A549 (cell line): ENCODE results near the gene GATM. TPM values are rescaled to one million over a fixed set of nuclear protein-coding genes. Genes with fewer than 3 reads are reported as not detected.

Source experiments
- ATAC-seq, 2 experiments: fragments of 200-7000 bp in 1 of 2; fragments of >200 bp in 1 of 2; cut with Nextera tagmentation in 1 of 2; cut with Tn5 transposase in 1 of 2; 3 replicates each; pipeline versions ENCODE4 v1.8.0 to v1.9.1; 2018 to 2020; ENCODE audit warnings: mild to moderate bottlenecking in 1 of 2, moderate library complexity in 1 of 2
- CTCF ChIA-PET: fragments of 300-600 bp; sonication (Branson Sonifier 250); formaldehyde crosslinking; extraction: SDS; loops from one replicate; lab custom pipeline; 2021; ENCODE audit warnings: antibody characterized with exemption, inconsistent platforms; lab: Yijun Ruan, JAX
- POLR2A ChIA-PET: fragments of 350-600 bp; formaldehyde crosslinking; extraction: SDS; loops from one replicate; lab custom pipeline; 2021; ENCODE audit warnings: antibody characterized with exemption, inconsistent platforms; lab: Yijun Ruan, JAX
- DNase-seq, 2 experiments: peaks; one replicate each; pipeline versions ENCODE4 v3.0.0 to v3.0.0-alpha.2; 2011 to 2016; ENCODE audit warnings: low read depth in 1 of 2, low spot score in 1 of 2
- FAIRE-seq: peaks from 2 replicates; lab custom pipeline; 2011; peaks lifted over from hg19 to GRCh38; lab: Jason Lieb, UNC
- H3K27ac ChIP-seq, 2 experiments: fragments of >200 bp; sonication (Bioruptor Twin); formaldehyde crosslinking; 3 replicates each; pipeline ENCODE4 v1.5.1; 2016 to 2017
- H3K4me1 ChIP-seq: fragments of >200 bp; sonication (Bioruptor Twin); formaldehyde crosslinking; 3 replicates; pipeline ENCODE4 v1.6.1; 2016
- H3K4me2 ChIP-seq: fragments of >200 bp; sonication (Bioruptor Twin); formaldehyde crosslinking; 3 replicates; pipeline ENCODE4 v1.6.1; 2016
- H3K4me3 ChIP-seq: fragments of >200 bp; sonication (Bioruptor Twin); formaldehyde crosslinking; 3 replicates; pipeline ENCODE4 v1.5.1; 2016
- H3K9me3 ChIP-seq: fragments of >200 bp; sonication (Bioruptor Twin); formaldehyde crosslinking; 3 replicates; pipeline ENCODE4 v1.6.1; 2016
- CBX2 ChIP-seq: fragments of 200-600 bp; sonication (generic); IDR thresholded peaks from 2 replicates; pipeline ENCODE4 v1.6.1; 2016; ENCODE audit warnings: low read depth, mild to moderate bottlenecking, borderline replicate concordance
- CBX8 ChIP-seq: fragments of 200-600 bp; sonication (generic); IDR thresholded peaks from 2 replicates; pipeline ENCODE4 v1.6.1; 2016
- CHD4 ChIP-seq: fragments of 200-600 bp; sonication (generic); IDR thresholded peaks from 2 replicates; pipeline ENCODE4 v1.6.1; 2016; ENCODE audit warnings: antibody characterized with exemption, mild to moderate bottlenecking, borderline replicate concordance
- EHMT2 ChIP-seq: fragments of 200-600 bp; sonication (generic); IDR thresholded peaks from 2 replicates; pipeline ENCODE4 v1.6.1; 2016; ENCODE audit warnings: antibody characterized with exemption, low read depth, mild to moderate bottlenecking, moderate library complexity
- EP300 ChIP-seq, 2 experiments: fragments of >200 bp; sonication (Bioruptor Twin); formaldehyde crosslinking; IDR thresholded peaks; 2 replicates in 1 of 2; 3 replicates in 1 of 2; pipeline ENCODE4 v1.6.1; 2016 to 2017
- FOSL2 ChIP-seq, 2 experiments: fragments of 450-650 bp in 1 of 2; fragments of >200 bp in 1 of 2; sonication (Bioruptor Twin) in 1 of 2; formaldehyde crosslinking; IDR thresholded peaks; 2 replicates each; pipeline versions ENCODE4 v1.5.0 to v1.6.1; 2016 to 2020; ENCODE audit warnings: mild to moderate bottlenecking in 1 of 2, moderate library complexity in 1 of 2
- FOXS1 ChIP-seq: fragments of 250-450 bp; sonication (Bioruptor Pico); IDR thresholded peaks from 2 replicates; pipeline ENCODE4 v1.5.0; 2020; ENCODE audit warnings: mild to moderate bottlenecking, moderate library complexity
- HDAC2 ChIP-seq: fragments of 200-600 bp; sonication (generic); IDR thresholded peaks from 2 replicates; pipeline ENCODE4 v1.6.1; 2016
- HOXA7 ChIP-seq: fragments of 250-450 bp; sonication (Bioruptor Pico); IDR thresholded peaks from 2 replicates; pipeline ENCODE4 v1.5.0; 2020; ENCODE audit warnings: mild to moderate bottlenecking, moderate library complexity
- HOXB13 ChIP-seq: fragments of 250-450 bp; sonication (Bioruptor Pico); IDR thresholded peaks from 2 replicates; pipeline ENCODE4 v1.5.0; 2020; ENCODE audit warnings: low read depth, mild to moderate bottlenecking, moderate library complexity
- MAZ ChIP-seq: fragments of 150-350 bp; IDR thresholded peaks from 2 replicates; pipeline ENCODE4 v1.6.1; 2014; ENCODE audit warnings: antibody characterized with exemption, low read depth, low read length, borderline replicate concordance
- NPAS2 ChIP-seq: fragments of 250-450 bp; sonication (Bioruptor Pico); IDR thresholded peaks from 2 replicates; pipeline ENCODE4 v1.8.0; 2022; ENCODE audit warnings: mild to moderate bottlenecking, moderate library complexity, borderline replicate concordance
- PHF8 ChIP-seq: fragments of 200-600 bp; sonication (generic); IDR thresholded peaks from 2 replicates; pipeline ENCODE4 v1.6.1; 2016; ENCODE audit warnings: low read depth, mild to moderate bottlenecking, antibody characterized with exemption, moderate library complexity, borderline replicate concordance
- POLR2AphosphoS2 ChIP-seq: conservative IDR thresholded peaks from 2 replicates; pipeline ENCODE4 v1.6.1; 2012; ENCODE audit warnings: low read length, improper control_type of control experiment, inconsistent platforms
- SMC3 ChIP-seq: fragments of >200 bp; sonication (Bioruptor Twin); formaldehyde crosslinking; IDR thresholded peaks from 3 replicates; pipeline ENCODE4 v1.6.1; 2018; ENCODE audit warnings: inconsistent platforms
- SREBF2 ChIP-seq: fragments of 450-650 bp; IDR thresholded peaks from 2 replicates; pipeline ENCODE4 v1.6.1; 2014; ENCODE audit warnings: mild to moderate bottlenecking, moderate library complexity
- TFCP2L1 ChIP-seq: fragments of 250-450 bp; sonication (Bioruptor Pico); IDR thresholded peaks from 2 replicates; pipeline ENCODE4 v1.5.0; 2021; ENCODE audit warnings: mild to moderate bottlenecking
- WGBS: methylation state at CpG from one replicate; pipeline ENCODE4 v1.1.6; 2017; ENCODE audit errors: missing lambda C conversion rate; 5-methylcytosine and 5-hydroxymethylcytosine counted together
- polyA plus RNA-seq, 4 experiments: library from polyadenylated mRNA; depleted of rRNA in 3 of 4; stranded (reverse); fragments of >200 nt; fragmentation: RNase III in 1 of 4; extraction: RNeasy Plus Mini Kit Qiagen cat#74134 plus additional on column Dnase treatment in 1 of 4; gene quantifications; 2 replicates in 3 of 4; 3 replicates in 1 of 4; pipeline ENCODE4 v1.2.3, GENCODE V29; 2011 to 2017
- TF ChIP-seq, protein P1 (sequence below): fragments of 450-650 bp; IDR thresholded peaks from 2 replicates; pipeline ENCODE4 v1.6.1; 2014; ENCODE audit warnings: antibody characterized with exemption
- TF ChIP-seq, protein P2 (sequence below): fragments of 250-450 bp; sonication (Bioruptor Pico); IDR thresholded peaks from 2 replicates; pipeline ENCODE4 v1.5.0; 2020; ENCODE audit warnings: low read depth, mild to moderate bottlenecking, moderate library complexity
- TF ChIP-seq, protein P3 (sequence below): fragments of >200 bp; sonication (Bioruptor Twin); formaldehyde crosslinking; IDR thresholded peaks from 2 replicates; pipeline ENCODE4 v1.6.1; 2016
- TF ChIP-seq, protein P4 (sequence below): IDR thresholded peaks from 2 replicates; pipeline ENCODE4 v1.6.1; 2012; ENCODE audit warnings: low read depth, borderline replicate concordance
- TF ChIP-seq, protein P5 (sequence below): fragments of 200-600 bp; sonication (generic); IDR thresholded peaks from 2 replicates; pipeline ENCODE4 v1.6.1; 2016; ENCODE audit warnings: antibody characterized with exemption, mild to moderate bottlenecking, moderate library complexity

The GATM gene
- polyA plus RNA-seq, 2 of the 4 experiments (the other 2 are of a cell fraction), result 4.0 to 6.5 TPM

DNA sequence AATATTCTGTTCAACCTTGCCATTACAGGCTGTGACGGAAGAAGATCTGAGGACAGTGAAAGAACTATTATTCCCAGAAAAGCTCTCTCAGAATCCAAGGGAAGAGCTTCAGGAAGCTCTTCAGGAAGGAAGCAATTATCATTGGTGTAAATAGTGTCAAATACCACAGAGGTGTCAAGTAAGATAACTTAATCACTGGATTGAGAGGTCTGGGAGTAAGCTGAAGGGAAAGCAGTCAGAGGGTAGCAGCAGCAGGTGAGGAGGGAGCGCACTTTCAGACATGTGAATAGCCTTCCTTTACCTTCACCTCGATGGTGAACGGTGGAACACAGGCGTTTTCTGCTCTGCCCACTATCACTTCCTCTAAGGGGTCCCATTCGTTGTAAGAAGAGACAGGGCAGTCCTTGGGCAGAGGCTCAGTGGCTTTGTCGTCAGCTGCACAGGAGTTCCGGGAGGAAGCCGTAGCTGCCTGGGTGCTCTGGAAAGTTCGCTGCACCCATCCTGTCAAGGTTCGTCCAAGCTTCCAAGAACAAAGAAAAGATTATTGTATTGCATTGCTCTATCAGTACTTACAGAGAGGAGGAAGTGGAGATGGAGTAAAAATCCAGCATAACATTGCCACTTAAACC is 1.9 kb downstream of the GATM start:
- H3K4me3 ChIP-seq, result no peak overlapping the region
- CTCF ChIA-PET, result interaction anchor here (1.0 to 2.3 kb wide), 5 partner anchors 13 to 238 kb away, joined by 3 to 6 read pairs (median 3); a partner anchor contains a TSS
- 81% methylated on average over 11 of the region's 11 CpGs for WGBS
- no peak for ATAC-seq
- H3K4me2 ChIP-seq, result no peak overlapping the region
- no peaks in the 10 kb centered on the region for H3K9me3 ChIP-seq
- POLR2A ChIA-PET, result no interaction called here
- DNase-seq, result no peak
- no peak overlapping the region for H3K27ac ChIP-seq
- H3K4me1 ChIP-seq, result peaks cover 5% of the 10 kb centered on the region; the same call in 1 of the 3 replicates
- no peak for FAIRE-seq
- no peak for TF ChIP-seq CHD4
- TF ChIP-seq, protein P1, sequence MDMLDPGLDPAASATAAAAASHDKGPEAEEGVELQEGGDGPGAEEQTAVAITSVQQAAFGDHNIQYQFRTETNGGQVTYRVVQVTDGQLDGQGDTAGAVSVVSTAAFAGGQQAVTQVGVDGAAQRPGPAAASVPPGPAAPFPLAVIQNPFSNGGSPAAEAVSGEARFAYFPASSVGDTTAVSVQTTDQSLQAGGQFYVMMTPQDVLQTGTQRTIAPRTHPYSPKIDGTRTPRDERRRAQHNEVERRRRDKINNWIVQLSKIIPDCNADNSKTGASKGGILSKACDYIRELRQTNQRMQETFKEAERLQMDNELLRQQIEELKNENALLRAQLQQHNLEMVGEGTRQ, result no peak
- TF ChIP-seq HDAC2, result no peak
- TF ChIP-seq FOSL2 (IDR thresholded peaks at IDR 0.05), result no peak
- no peak for TF ChIP-seq FOSL2 (CRISPR knock-in tag; IDR thresholded peaks at IDR 0.05)
- no peak for TF ChIP-seq PHF8
- TF ChIP-seq, protein P2, sequence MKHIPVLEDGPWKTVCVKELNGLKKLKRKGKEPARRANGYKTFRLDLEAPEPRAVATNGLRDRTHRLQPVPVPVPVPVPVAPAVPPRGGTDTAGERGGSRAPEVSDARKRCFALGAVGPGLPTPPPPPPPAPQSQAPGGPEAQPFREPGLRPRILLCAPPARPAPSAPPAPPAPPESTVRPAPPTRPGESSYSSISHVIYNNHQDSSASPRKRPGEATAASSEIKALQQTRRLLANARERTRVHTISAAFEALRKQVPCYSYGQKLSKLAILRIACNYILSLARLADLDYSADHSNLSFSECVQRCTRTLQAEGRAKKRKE (CRISPR knock-in tag), result no peak
- TF ChIP-seq NPAS2 (CRISPR knock-in tag), result no peak
- TF ChIP-seq MAZ, result no peak
- TF ChIP-seq, protein P3, sequence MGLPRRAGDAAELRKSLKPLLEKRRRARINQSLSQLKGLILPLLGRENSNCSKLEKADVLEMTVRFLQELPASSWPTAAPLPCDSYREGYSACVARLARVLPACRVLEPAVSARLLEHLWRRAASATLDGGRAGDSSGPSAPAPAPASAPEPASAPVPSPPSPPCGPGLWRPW, result no peak
- TF ChIP-seq TFCP2L1 (CRISPR knock-in tag), result no peak
- TF ChIP-seq, protein P4, sequence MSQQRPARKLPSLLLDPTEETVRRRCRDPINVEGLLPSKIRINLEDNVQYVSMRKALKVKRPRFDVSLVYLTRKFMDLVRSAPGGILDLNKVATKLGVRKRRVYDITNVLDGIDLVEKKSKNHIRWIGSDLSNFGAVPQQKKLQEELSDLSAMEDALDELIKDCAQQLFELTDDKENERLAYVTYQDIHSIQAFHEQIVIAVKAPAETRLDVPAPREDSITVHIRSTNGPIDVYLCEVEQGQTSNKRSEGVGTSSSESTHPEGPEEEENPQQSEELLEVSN, result no peak
- no peak for TF ChIP-seq FOXS1
- TF ChIP-seq EP300 (IDR thresholded peaks at IDR 0.05), result no peak
- TF ChIP-seq, all 56 proteins: peak for 0

DNA sequence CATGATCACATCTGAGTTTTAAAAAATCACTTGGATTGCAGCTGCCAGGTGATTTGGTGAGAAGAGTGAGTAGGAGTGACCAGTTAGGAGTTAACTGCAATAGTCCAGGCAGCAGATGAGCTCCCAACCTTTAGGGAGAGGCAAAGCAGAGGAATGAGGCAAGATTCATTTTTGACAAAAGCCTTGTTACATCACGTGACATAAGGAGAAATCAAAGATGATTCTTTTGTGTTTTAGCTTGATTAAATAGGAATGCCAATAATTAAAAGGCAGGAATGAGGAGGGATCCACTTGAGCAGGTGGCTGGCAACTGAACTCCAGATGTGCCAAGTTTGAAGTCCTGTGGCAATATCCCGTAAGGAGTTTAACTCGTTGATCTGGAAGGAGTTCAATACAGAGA is 2.5 kb downstream of the GATM start:
- ChIA-PET POLR2A (no interaction called here), CTCF (interaction anchor here (1.0 to 2.3 kb wide), 3 partner anchors 12 to 81 kb away, joined by 3 to 6 read pairs (median 3); no protein-coding TSS in a partner anchor)
- Histone ChIP-seq H3K9me3 (no peaks in the 10 kb centered on the region), H3K4me3 (no peak overlapping the region), H3K4me1 (peaks cover 5% of the 10 kb centered on the region; the same call in 1 of the 3 replicates), H3K27ac (no peak overlapping the region), H3K4me2 (no peak overlapping the region)
- WGBS, result 62% methylated on average over 3 of the region's 3 CpGs
- DNase-seq (no peak), ATAC-seq (no peak), FAIRE-seq (no peak)
- TF ChIP-seq EHMT2, result no peak
- no peak for TF ChIP-seq HOXA7 (CRISPR knock-in tag)
- no peak for TF ChIP-seq SREBF2
- TF ChIP-seq CBX2, result no peak
- TF ChIP-seq SMC3, result no peak
- TF ChIP-seq FOSL2 (IDR thresholded peaks at IDR 0.05), result no peak
- TF ChIP-seq FOSL2 (CRISPR knock-in tag; IDR thresholded peaks at IDR 0.05), result no peak
- TF ChIP-seq, protein P5, sequence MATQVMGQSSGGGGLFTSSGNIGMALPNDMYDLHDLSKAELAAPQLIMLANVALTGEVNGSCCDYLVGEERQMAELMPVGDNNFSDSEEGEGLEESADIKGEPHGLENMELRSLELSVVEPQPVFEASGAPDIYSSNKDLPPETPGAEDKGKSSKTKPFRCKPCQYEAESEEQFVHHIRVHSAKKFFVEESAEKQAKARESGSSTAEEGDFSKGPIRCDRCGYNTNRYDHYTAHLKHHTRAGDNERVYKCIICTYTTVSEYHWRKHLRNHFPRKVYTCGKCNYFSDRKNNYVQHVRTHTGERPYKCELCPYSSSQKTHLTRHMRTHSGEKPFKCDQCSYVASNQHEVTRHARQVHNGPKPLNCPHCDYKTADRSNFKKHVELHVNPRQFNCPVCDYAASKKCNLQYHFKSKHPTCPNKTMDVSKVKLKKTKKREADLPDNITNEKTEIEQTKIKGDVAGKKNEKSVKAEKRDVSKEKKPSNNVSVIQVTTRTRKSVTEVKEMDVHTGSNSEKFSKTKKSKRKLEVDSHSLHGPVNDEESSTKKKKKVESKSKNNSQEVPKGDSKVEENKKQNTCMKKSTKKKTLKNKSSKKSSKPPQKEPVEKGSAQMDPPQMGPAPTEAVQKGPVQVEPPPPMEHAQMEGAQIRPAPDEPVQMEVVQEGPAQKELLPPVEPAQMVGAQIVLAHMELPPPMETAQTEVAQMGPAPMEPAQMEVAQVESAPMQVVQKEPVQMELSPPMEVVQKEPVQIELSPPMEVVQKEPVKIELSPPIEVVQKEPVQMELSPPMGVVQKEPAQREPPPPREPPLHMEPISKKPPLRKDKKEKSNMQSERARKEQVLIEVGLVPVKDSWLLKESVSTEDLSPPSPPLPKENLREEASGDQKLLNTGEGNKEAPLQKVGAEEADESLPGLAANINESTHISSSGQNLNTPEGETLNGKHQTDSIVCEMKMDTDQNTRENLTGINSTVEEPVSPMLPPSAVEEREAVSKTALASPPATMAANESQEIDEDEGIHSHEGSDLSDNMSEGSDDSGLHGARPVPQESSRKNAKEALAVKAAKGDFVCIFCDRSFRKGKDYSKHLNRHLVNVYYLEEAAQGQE, result no peak
- no peak for TF ChIP-seq CBX8
- TF ChIP-seq HOXB13 (CRISPR knock-in tag), result no peak
- no peak for TF ChIP-seq POLR2AphosphoS2
- no peak for TF ChIP-seq PHF8
